B cell (primary cell): ENCODE measurements around the gene HOXA3. TPM values are rescaled to one million over a fixed set of nuclear protein-coding genes. Genes with fewer than 3 reads are reported as not detected.

Experiments used
- ATAC-seq: fragments of 200-7000 bp; cut with Tn5 transposase; one replicate; pipeline ENCODE4 v1.10.0; 2021; ENCODE audit warnings: low read depth, mild to moderate bottlenecking, moderate number of reproducible peaks, moderate library complexity
- CTCF ChIA-PET: fragments of 350-600 bp; sonication (Branson Sonifier 250); formaldehyde crosslinking; loops from one replicate; lab custom pipeline; 2021; ENCODE audit warnings: antibody characterized with exemption, inconsistent platforms; lab: Charles Lee
- POLR2A ChIA-PET: fragments of 350-600 bp; sonication (Branson Sonifier 250); formaldehyde crosslinking; loops from one replicate; lab custom pipeline; 2021; ENCODE audit warnings: antibody characterized with exemption; lab: Charles Lee
- DNase-seq: peaks from one replicate; pipeline ENCODE4 v3.0.0; 2013
- H2AFZ ChIP-seq: 2 replicates; pipeline ENCODE4 v1.6.1; 2012; ENCODE audit warnings: mild to moderate bottlenecking, low read depth, low read length; ENCODE audit not compliant: insufficient read depth, poor library complexity, severe bottlenecking
- H3K27ac ChIP-seq, 2 donors: 1 replicate in 1 of 2; 2 replicates in 1 of 2; pipeline ENCODE4 v1.5.1; 2012 to 2013; ENCODE audit warnings: low read length in 2 of 2, mild to moderate bottlenecking in 2 of 2, moderate library complexity in 1 of 2
- H3K27me3 ChIP-seq, 4 experiments: fragments of 200-600 bp in 1 of 4; sonication (generic) in 1 of 4; replicated peaks in 1 of 4; 1 replicate in 2 of 4; 2 replicates in 2 of 4; pipeline versions ENCODE4 v1.6.1 to v1.7.0; 2013 to 2016; ENCODE audit warnings: low read length in 3 of 4, mild to moderate bottlenecking in 2 of 4, mixed read lengths in 1 of 4, moderate library complexity in 1 of 4; ENCODE audit not compliant: insufficient read depth in 4 of 4, control insufficient read depth in 3 of 4; ENCODE audit errors: control extremely low read depth in 1 of 4
- H3K36me3 ChIP-seq, 2 experiments: replicated peaks in 1 of 2; 1 replicate in 1 of 2; 2 replicates in 1 of 2; pipeline versions ENCODE4 v1.6.1 to v1.7.1; 2013; ENCODE audit warnings: low read length in 1 of 2; ENCODE audit not compliant: insufficient read depth in 2 of 2, control insufficient read depth in 1 of 2; ENCODE audit errors: control extremely low read depth in 1 of 2, extremely low read depth in 1 of 2
- H3K4me1 ChIP-seq, 2 donors: fragments of 200-600 bp in 1 of 2; sonication (generic) in 1 of 2; 1 replicate in 1 of 2; 2 replicates in 1 of 2; pipeline versions ENCODE4 v1.5.1 to v1.6.1; 2013 to 2017; ENCODE audit warnings: low read length in 2 of 2; ENCODE audit not compliant: control insufficient read depth in 2 of 2, insufficient read depth in 2 of 2
- H3K4me2 ChIP-seq: replicated peaks from 2 replicates; pipeline ENCODE3; 2012; ENCODE audit warnings: mild to moderate bottlenecking, low read depth, low read length; ENCODE audit not compliant: poor library complexity, severe bottlenecking
- H3K4me3 ChIP-seq, 5 experiments: fragments of 200-600 bp in 1 of 5; sonication (generic) in 1 of 5; 1 replicate in 3 of 5; 2 replicates in 2 of 5; pipeline versions ENCODE4 v1.5.1 to v1.7.0; 2011 to 2016; ENCODE audit warnings: low read length in 4 of 5, mild to moderate bottlenecking in 4 of 5, low read depth in 2 of 5, control low read depth in 1 of 5, moderate library complexity in 1 of 5; ENCODE audit not compliant: insufficient read depth in 1 of 5; ENCODE audit errors: control extremely low read depth in 1 of 5, extremely low read depth in 1 of 5
- H3K79me2 ChIP-seq: fragments of 200-600 bp; sonication (generic); one replicate; pipeline ENCODE4 v1.6.0; 2016; ENCODE audit warnings: low read length; ENCODE audit not compliant: control insufficient read depth, insufficient read depth
- H3K9ac ChIP-seq: fragments of 200-600 bp; sonication (generic); 2 replicates; pipeline ENCODE4 v1.6.1; 2017; ENCODE audit warnings: mild to moderate bottlenecking, low read length, moderate library complexity
- H3K9me3 ChIP-seq, 3 donors: one replicate each; pipeline versions ENCODE4 v1.6.1 to v1.7.1; 2013; ENCODE audit warnings: low read length in 2 of 3; ENCODE audit not compliant: control insufficient read depth in 2 of 3, insufficient read depth in 1 of 3; ENCODE audit errors: control extremely low read depth in 1 of 3
- H4K20me1 ChIP-seq: 2 replicates; pipeline ENCODE4 v1.6.0; 2012; ENCODE audit warnings: mild to moderate bottlenecking, low read length; ENCODE audit not compliant: insufficient read depth, control insufficient read depth, poor library complexity, severe bottlenecking
- H3K27ac Mint-ChIP-seq: one replicate; pipeline ENCODE4 v1.8.0; 2021; ENCODE audit warnings: mixed read lengths
- H3K27me3 Mint-ChIP-seq: one replicate; pipeline ENCODE4 v1.8.0; 2021; ENCODE audit warnings: mixed read lengths
- H3K4me1 Mint-ChIP-seq: one replicate; pipeline ENCODE4 v1.8.0; 2021; ENCODE audit warnings: mixed read lengths
- H3K4me3 Mint-ChIP-seq: one replicate; pipeline ENCODE4 v1.8.0; 2021; ENCODE audit warnings: mixed read lengths
- H3K9me3 Mint-ChIP-seq: one replicate; pipeline ENCODE4 v1.8.0; 2022; ENCODE audit warnings: mixed read lengths; ENCODE audit not compliant: insufficient read depth
- EZH2 ChIP-seq: IDR thresholded peaks from 2 replicates; pipeline ENCODE4 v1.6.1; 2012; ENCODE audit warnings: borderline replicate concordance, low read depth, mild to moderate bottlenecking, moderate library complexity, low read length; ENCODE audit not compliant: insufficient read depth, poor library complexity, severe bottlenecking
- WGBS: methylation state at CpG from one replicate; pipeline ENCODE4 v1.1.5; 2013; ENCODE audit warnings: missing lambda C conversion rate; ENCODE audit not compliant: insufficient coverage; 5-methylcytosine and 5-hydroxymethylcytosine counted together
- intact Hi-C: fragments of 100-400 bp; cut with micrococcal nuclease; formaldehyde crosslinking; loops from one replicate; pipeline ENCODE4 v1.10.0; 2022
- polyA plus RNA-seq: library from polyadenylated mRNA; depleted of rRNA; stranded (reverse); fragments of >200 nt; gene quantifications from 2 replicates; pipeline ENCODE4 v1.2.3, GENCODE V29; 2012
- total RNA-seq, 2 donors: library from RNA; stranded (reverse); fragments of 120-200 nt in 1 of 2; gene quantifications; 1 replicate in 1 of 2; 2 replicates in 1 of 2; pipeline versions ENCODE4 v1.2.3 to v1.2.4, GENCODE V29; 2013 to 2022
- TF ChIP-seq, protein P1 (sequence below): fragments of 200-600 bp; IDR thresholded peaks from one replicate; pipeline ENCODE4 v1.8.0; 2022; ENCODE audit warnings: antibody characterized with exemption, mild to moderate bottlenecking

HOXA3 gene
- total and polyA plus RNA-seq, 2 donors (not counting 1 experiment from before 2014, with no cell fraction given), result 0.07 TPM; not detected in 1

DNA sequence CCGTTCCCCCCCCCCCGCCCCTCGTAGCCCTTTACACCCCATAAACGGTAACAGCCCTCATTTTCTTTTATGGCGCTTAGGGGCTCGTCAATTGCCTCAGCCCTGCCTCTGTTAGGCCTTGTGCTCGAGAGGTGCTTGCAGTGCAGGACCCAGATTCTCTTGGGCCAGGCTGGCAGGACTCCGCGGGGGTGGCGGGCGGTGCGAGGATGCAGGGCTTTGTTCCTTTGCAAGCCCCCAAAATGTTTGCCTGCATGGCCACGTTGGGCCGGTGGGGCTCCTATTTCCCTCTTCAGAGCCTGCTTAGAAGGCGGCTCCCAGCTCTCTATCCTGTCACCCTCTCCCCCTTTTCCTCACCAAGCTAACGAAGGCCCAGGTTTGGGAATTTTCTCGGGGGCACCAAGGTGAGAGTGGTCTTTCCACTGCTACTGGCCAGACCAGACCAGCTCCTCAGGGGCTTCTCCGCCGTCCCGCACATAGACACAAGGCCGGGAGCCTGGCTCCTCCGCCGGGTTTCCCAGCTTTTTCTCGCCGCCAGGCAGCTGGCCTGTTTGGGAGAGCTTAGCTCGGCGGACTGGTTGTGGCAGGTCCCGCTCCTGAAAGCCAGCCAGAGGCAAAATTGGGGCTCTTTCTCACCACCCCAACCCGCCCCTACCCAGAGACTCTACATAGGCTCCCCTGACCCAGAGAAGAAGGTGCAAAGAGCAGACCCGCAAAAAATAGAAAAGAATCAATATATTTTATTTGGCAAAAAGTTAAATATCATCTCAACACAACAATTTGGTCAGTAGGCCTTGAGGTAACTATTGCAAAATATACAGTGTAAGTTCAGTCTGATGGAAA is 9.6 kb upstream of the HOXA3 start:
- ChIA-PET CTCF (interaction anchor here (0.6 to 4.0 kb wide), 28 partner anchors 12 to 1310 kb away, joined by 3 to 122 read pairs (median 6); partner anchors contain the start of genes HOXA13, HOXA3, HOXA5 and HOXA6), POLR2A (interaction anchor here (0.7 kb wide), 1 partner anchor 1002 kb away, joined by 3 read pairs; no protein-coding TSS in a partner anchor)
- Histone ChIP-seq H3K27me3 (peaks cover 1 to 89% (median 77%) of the 10 kb centered on the region in 4 experiments), H3K4me2 (peak overlapping the region; percentile 99), H3K4me3 (no peak overlapping the region), H3K9ac (no peak overlapping the region), H4K20me1 (peaks cover 4% of the 10 kb centered on the region), H3K79me2 (no peaks in the 10 kb centered on the region), H3K4me1 (peaks cover 55 to 63% of the 10 kb centered on the region in 2 donors), H3K27ac (no peak overlapping the region), H2AFZ (no peak overlapping the region), H3K9me3 (peaks cover 0 to 76% (median 14%) of the 10 kb centered on the region in 3 donors), H3K36me3 (no peaks in the 10 kb centered on the region)
- no peak for ATAC-seq
- Mint-ChIP-seq H3K9me3 (no peaks in the 10 kb centered on the region), H3K27me3 (peaks cover 69% of the 10 kb centered on the region), H3K4me1 (peaks cover 35% of the 10 kb centered on the region), H3K27ac (no peak overlapping the region), H3K4me3 (no peak overlapping the region)
- 25% methylated on average over 25 of the region's 30 CpGs for WGBS
- intact Hi-C loops, result loop anchor here (1.0 to 10.0 kb wide), 9 partner anchors 39 to 1085 kb away; partner anchors contain the start of gene HOXA13
- peak; percentile 24 for DNase-seq
- TF ChIP-seq, protein P1, sequence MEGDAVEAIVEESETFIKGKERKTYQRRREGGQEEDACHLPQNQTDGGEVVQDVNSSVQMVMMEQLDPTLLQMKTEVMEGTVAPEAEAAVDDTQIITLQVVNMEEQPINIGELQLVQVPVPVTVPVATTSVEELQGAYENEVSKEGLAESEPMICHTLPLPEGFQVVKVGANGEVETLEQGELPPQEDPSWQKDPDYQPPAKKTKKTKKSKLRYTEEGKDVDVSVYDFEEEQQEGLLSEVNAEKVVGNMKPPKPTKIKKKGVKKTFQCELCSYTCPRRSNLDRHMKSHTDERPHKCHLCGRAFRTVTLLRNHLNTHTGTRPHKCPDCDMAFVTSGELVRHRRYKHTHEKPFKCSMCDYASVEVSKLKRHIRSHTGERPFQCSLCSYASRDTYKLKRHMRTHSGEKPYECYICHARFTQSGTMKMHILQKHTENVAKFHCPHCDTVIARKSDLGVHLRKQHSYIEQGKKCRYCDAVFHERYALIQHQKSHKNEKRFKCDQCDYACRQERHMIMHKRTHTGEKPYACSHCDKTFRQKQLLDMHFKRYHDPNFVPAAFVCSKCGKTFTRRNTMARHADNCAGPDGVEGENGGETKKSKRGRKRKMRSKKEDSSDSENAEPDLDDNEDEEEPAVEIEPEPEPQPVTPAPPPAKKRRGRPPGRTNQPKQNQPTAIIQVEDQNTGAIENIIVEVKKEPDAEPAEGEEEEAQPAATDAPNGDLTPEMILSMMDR, result no peak
- no peak for TF ChIP-seq EZH2
